K562 (cell line): ENCODE data around the gene AMN1. TPM values are rescaled to one million over a fixed set of nuclear protein-coding genes. Genes with fewer than 3 reads are reported as not detected.

Source experiments
- ARNT ChIP-seq, 2 experiments: fragments of 450-650 bp; IDR thresholded peaks; 2 replicates each; pipeline ENCODE4 v1.6.1; 2016; ENCODE audit warnings: mild to moderate bottlenecking in 1 of 2
- CBFA2T3 ChIP-seq: fragments of 450-650 bp; IDR thresholded peaks from 2 replicates; pipeline ENCODE4 v1.6.1; 2017
- DPF2 ChIP-seq: fragments of 450-650 bp; IDR thresholded peaks from 2 replicates; pipeline ENCODE4 v1.6.1; 2016
- ELK1 ChIP-seq: sonication (generic); formaldehyde crosslinking; IDR thresholded peaks from 2 replicates; pipeline ENCODE4 v1.8.1; 2022; ENCODE audit warnings: missing genetic modification reagents
- HCFC1 ChIP-seq: IDR thresholded peaks from 2 replicates; pipeline ENCODE4 v1.6.1; 2012; ENCODE audit warnings: low read depth, low read length, improper control_type of control experiment
- MECOM ChIP-seq: fragments of 250-450 bp; sonication (Bioruptor Pico); IDR thresholded peaks from 2 replicates; pipeline ENCODE4 v1.8.0; 2022; ENCODE audit warnings: inconsistent platforms
- NEUROD1 ChIP-seq: fragments of 150-350 bp; IDR thresholded peaks from 2 replicates; pipeline ENCODE4 v1.6.1; 2014; ENCODE audit warnings: borderline replicate concordance, low read length, low read depth; ENCODE audit not compliant: partially characterized antibody
- OTX1 ChIP-seq: fragments of 450-650 bp; formaldehyde crosslinking; IDR thresholded peaks from 2 replicates; pipeline ENCODE4 v1.4.0; 2022; ENCODE audit warnings: mild to moderate bottlenecking
- PURB ChIP-seq: sonication (generic); formaldehyde crosslinking; IDR thresholded peaks from 2 replicates; pipeline ENCODE4 v1.9.0; 2021; ENCODE audit warnings: low read depth, mild to moderate bottlenecking, missing genetic modification reagents
- RCOR1 ChIP-seq, 2 experiments: IDR thresholded peaks; 2 replicates each; pipeline ENCODE4 v1.6.1; 2012; ENCODE audit warnings: low read depth in 2 of 2, low read length in 2 of 2, borderline replicate concordance in 1 of 2, improper control_type of control experiment in 1 of 2
- SMAD3 ChIP-seq: fragments of 450-650 bp; formaldehyde crosslinking; conservative IDR thresholded peaks from 2 replicates; pipeline ENCODE4 v1.4.0; 2020; ENCODE audit warnings: mild to moderate bottlenecking
- SMARCA4 ChIP-seq: fragments of 450-650 bp; IDR thresholded peaks from 2 replicates; pipeline ENCODE4 v1.6.1; 2016
- SNRNP70 ChIP-seq: fragments of 200-400 bp; formaldehyde crosslinking; optimal IDR thresholded peaks from 2 replicates; pipeline ENCODE3; 2017; ENCODE audit warnings: low read depth, low read length
- ZC3H8 ChIP-seq: fragments of 450-650 bp; IDR thresholded peaks from 2 replicates; pipeline ENCODE4 v1.6.1; 2017
- ZFP91 ChIP-seq: sonication (generic); formaldehyde crosslinking; IDR thresholded peaks from 2 replicates; pipeline ENCODE4 v1.8.0; 2022; ENCODE audit warnings: mild to moderate bottlenecking, missing genetic modification reagents
- ZNF699 ChIP-seq: fragments of 250-450 bp; sonication (Bioruptor Pico); IDR thresholded peaks from 2 replicates; pipeline ENCODE4 v1.8.0; 2021; ENCODE audit warnings: mild to moderate bottlenecking, moderate library complexity; ENCODE audit not compliant: insufficient replicate concordance
- polyA plus RNA-seq, 8 experiments: library from polyadenylated mRNA; depleted of rRNA in 4 of 8; stranded (reverse) in 5 of 8; unstranded in 3 of 8; fragments of >200 nt; fragmentation: Nextera tagmentation in 2 of 8; fragmentation: Illumina TruSeq in 1 of 8; extraction: Ambion mirVana in 2 of 8; extraction: Trizol in 1 of 8; gene quantifications; 2 replicates each; pipeline versions ENCODE4 v1.2.1 to v1.2.3, GENCODE V29; 2011 to 2014; ENCODE audit warnings: inconsistent platforms in 1 of 8, missing spikeins in 1 of 8
- total RNA-seq, 7 experiments: library from RNA; depleted of rRNA in 6 of 7; stranded (reverse); fragments of >200 nt in 6 of 7; fragmentation: Illumina TruSeq in 2 of 7; extraction: Trizol in 2 of 7; gene quantifications; 2 replicates each; pipeline versions ENCODE4 v1.2.1 to v1.2.3, GENCODE V29; 2011 to 2021; ENCODE audit warnings: low replicate concordance in 1 of 7
- TF ChIP-seq, protein P1 (sequence below): fragments of 450-650 bp; formaldehyde crosslinking; IDR thresholded peaks from 2 replicates; pipeline ENCODE4 v1.4.0; 2020; ENCODE audit warnings: mild to moderate bottlenecking
- TF ChIP-seq, protein P2 (sequence below): fragments of 450-650 bp; IDR thresholded peaks from 2 replicates; pipeline ENCODE4 v1.7.0; 2016; ENCODE audit warnings: borderline replicate concordance
- TF ChIP-seq, protein P3 (sequence below): fragments of 150-350 bp; IDR thresholded peaks from 2 replicates; pipeline ENCODE4 v1.6.1; 2014; ENCODE audit warnings: low read depth, mild to moderate bottlenecking, low read length, borderline replicate concordance

Gene AMN1
- total and polyA plus RNA-seq, 9 of the 15 experiments (the other 6 are each of a cell fraction or from before 2014, with no cell fraction given), result 5.2 to 27.6 (median 13.0) TPM

DNA sequence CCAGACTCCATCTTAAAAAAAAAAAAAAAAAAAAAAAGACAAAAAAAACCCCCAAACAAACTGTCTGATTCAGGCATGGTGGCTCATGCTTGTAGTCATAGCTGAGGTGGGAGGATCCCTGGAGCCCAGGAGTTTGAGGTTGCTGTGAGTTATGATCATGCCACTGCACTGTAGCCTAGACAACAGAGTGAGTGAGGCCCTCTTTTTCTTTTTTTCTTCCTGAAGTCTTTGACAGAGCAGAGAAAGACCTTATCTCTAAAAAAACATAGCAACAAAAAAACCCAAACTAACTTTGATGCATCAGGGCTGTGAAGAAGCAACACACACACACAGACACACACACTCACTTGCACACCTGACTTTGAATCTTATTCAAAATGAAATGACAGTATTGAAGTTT, 7.7 kb upstream of the AMN1 start (continued):
- TF ChIP-seq, protein P1, sequence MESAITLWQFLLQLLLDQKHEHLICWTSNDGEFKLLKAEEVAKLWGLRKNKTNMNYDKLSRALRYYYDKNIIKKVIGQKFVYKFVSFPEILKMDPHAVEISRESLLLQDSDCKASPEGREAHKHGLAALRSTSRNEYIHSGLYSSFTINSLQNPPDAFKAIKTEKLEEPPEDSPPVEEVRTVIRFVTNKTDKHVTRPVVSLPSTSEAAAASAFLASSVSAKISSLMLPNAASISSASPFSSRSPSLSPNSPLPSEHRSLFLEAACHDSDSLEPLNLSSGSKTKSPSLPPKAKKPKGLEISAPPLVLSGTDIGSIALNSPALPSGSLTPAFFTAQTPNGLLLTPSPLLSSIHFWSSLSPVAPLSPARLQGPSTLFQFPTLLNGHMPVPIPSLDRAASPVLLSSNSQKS (CRISPR knock-in tag), result no peak
- TF ChIP-seq HCFC1 (no peak), DPF2 (0 out of 2 replicates have a peak, but pooled peaks have one; percentile 41), ARNT (IDR thresholded peaks at IDR 0.05) (peak in 1 of 2 experiments; percentile 21; a peak in 1 of 4 replicates), SMARCA4 (peak; percentile 59), SNRNP70 (no peak), CBFA2T3 (peak; percentile 24; the same call in 1 of the 2 replicates), PURB (no peak), ZFP91 (CRISPR knock-in tag) (no peak), RCOR1 (IDR thresholded peaks at IDR 0.05; ENCODE audit: borderline replicate concordance in 1 of 2, low read depth in 2 of 2, low read length in 2 of 2) (0 out of 4 replicates have a peak, but pooled peaks of 1 of the 2 experiments have one; percentile 14), ZC3H8 (no peak), NEUROD1 (peak; percentile 51), MECOM (CRISPR knock-in tag) (no peak; the same call in 1 of the 2 replicates), OTX1 (CRISPR knock-in tag) (no peak), SMAD3 (CRISPR knock-in tag) (no peak), ZNF699 (CRISPR knock-in tag) (no peak), ELK1 (CRISPR knock-in tag) (no peak)
- TF ChIP-seq, protein P2, sequence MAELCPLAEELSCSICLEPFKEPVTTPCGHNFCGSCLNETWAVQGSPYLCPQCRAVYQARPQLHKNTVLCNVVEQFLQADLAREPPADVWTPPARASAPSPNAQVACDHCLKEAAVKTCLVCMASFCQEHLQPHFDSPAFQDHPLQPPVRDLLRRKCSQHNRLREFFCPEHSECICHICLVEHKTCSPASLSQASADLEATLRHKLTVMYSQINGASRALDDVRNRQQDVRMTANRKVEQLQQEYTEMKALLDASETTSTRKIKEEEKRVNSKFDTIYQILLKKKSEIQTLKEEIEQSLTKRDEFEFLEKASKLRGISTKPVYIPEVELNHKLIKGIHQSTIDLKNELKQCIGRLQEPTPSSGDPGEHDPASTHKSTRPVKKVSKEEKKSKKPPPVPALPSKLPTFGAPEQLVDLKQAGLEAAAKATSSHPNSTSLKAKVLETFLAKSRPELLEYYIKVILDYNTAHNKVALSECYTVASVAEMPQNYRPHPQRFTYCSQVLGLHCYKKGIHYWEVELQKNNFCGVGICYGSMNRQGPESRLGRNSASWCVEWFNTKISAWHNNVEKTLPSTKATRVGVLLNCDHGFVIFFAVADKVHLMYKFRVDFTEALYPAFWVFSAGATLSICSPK, result no peak
- TF ChIP-seq, protein P3, sequence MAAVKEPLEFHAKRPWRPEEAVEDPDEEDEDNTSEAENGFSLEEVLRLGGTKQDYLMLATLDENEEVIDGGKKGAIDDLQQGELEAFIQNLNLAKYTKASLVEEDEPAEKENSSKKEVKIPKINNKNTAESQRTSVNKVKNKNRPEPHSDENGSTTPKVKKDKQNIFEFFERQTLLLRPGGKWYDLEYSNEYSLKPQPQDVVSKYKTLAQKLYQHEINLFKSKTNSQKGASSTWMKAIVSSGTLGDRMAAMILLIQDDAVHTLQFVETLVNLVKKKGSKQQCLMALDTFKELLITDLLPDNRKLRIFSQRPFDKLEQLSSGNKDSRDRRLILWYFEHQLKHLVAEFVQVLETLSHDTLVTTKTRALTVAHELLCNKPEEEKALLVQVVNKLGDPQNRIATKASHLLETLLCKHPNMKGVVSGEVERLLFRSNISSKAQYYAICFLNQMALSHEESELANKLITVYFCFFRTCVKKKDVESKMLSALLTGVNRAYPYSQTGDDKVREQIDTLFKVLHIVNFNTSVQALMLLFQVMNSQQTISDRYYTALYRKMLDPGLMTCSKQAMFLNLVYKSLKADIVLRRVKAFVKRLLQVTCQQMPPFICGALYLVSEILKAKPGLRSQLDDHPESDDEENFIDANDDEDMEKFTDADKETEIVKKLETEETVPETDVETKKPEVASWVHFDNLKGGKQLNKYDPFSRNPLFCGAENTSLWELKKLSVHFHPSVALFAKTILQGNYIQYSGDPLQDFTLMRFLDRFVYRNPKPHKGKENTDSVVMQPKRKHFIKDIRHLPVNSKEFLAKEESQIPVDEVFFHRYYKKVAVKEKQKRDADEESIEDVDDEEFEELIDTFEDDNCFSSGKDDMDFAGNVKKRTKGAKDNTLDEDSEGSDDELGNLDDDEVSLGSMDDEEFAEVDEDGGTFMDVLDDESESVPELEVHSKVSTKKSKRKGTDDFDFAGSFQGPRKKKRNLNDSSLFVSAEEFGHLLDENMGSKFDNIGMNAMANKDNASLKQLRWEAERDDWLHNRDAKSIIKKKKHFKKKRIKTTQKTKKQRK, result no peak
